Right lobe of liver (tissue), 6 donors: ENCODE data around the gene RHBDL2. TPM values are rescaled to one million over a fixed set of nuclear protein-coding genes. Genes with fewer than 3 reads are reported as not detected.
"Not testable (repeated sequence)": the region's sequence is repeated elsewhere in the genome, so short reads cannot be mapped to it uniquely, and the experiment has no call there.

Experiments used
- ATAC-seq, 4 donors: fragments of 200-7000 bp; cut with Tn5 transposase; one replicate each; pipeline ENCODE4 v1.9.1; 2020; ENCODE audit warnings: mild to moderate bottlenecking in 4 of 4, moderate library complexity in 4 of 4
- DNase-seq, 3 donors: peaks; one replicate each; pipeline ENCODE4 v3.0.0-alpha.2; 2020
- H3K27ac ChIP-seq, 3 donors: fragments of 200-600 bp; one replicate each; pipeline ENCODE4 v1.8.0; 2022
- H3K27me3 ChIP-seq, 2 donors: fragments of 200-600 bp; one replicate each; pipeline ENCODE4 v1.8.0; 2022
- H3K36me3 ChIP-seq, 4 donors: fragments of 200-600 bp; sonication (generic) in 1 of 4; one replicate each; pipeline versions ENCODE4 v1.5.1 to v1.8.0; 2017 to 2022; ENCODE audit warnings: control low read depth in 1 of 4
- H3K4me1 ChIP-seq, 4 donors: fragments of 200-600 bp; sonication (generic) in 1 of 4; one replicate each; pipeline versions ENCODE4 v1.5.1 to v1.8.0; 2017 to 2022; ENCODE audit warnings: control low read depth in 1 of 4
- H3K4me3 ChIP-seq, 3 donors: fragments of 200-600 bp; one replicate each; pipeline ENCODE4 v1.8.0; 2022
- H3K9me3 ChIP-seq, 4 donors: fragments of 200-600 bp; sonication (generic) in 1 of 4; one replicate each; pipeline versions ENCODE4 v1.5.1 to v1.8.0; 2017 to 2022; ENCODE audit warnings: control low read depth in 1 of 4
- CTCF ChIP-seq, 4 donors: fragments of 200-600 bp in 3 of 4; fragments of 450-650 bp in 1 of 4; IDR thresholded peaks; one replicate each; pipeline versions ENCODE4 v1.5.1 to v1.8.0; 2016 to 2022; ENCODE audit warnings: antibody characterized with exemption in 4 of 4, mild to moderate bottlenecking in 2 of 4
- POLR2A ChIP-seq: fragments of 450-650 bp; IDR thresholded peaks from one replicate; pipeline ENCODE4 v1.6.1; 2017; ENCODE audit warnings: antibody characterized with exemption, mild to moderate bottlenecking
- WGBS: methylation state at CpG from one replicate; pipeline ENCODE4 v1.1.6; 2018; ENCODE audit warnings: low coverage, low lambda C conversion rate; ENCODE audit not compliant: insufficient coverage; ENCODE audit errors: missing lambda C conversion rate; 5-methylcytosine and 5-hydroxymethylcytosine counted together
- intact Hi-C, 2 donors: fragments of 100-400 bp; cut with DNase I; formaldehyde crosslinking; loops; one replicate each; pipeline versions ENCODE4 v1.11.2 to v1.14.1; 2022
- total RNA-seq, 6 experiments: library from RNA; depleted of rRNA in 2 of 6; stranded (reverse); fragments of >200 nt in 2 of 6; fragmentation: NEBNext Ultra II Directional in 3 of 6; extraction: Animal tissue kit (Norgen Biotek cat#: 25700) in 3 of 6; gene quantifications; one replicate each; pipeline versions ENCODE4 v1.1.0 to v1.2.4, GENCODE V29; 2016 to 2023
- donor health status: DM: no; HTN: yes; CAD: no.
- donor health status: DM: no; HTN: no; CAD: no.
- donor health status: DM: no; HTN: no; CAD: no.
- donor health status: DM: no; HTN: yes; CAD: no.
- donor health status: DM: no; HTN: yes; CAD: no.

The RHBDL2 gene
- total RNA-seq, 6 experiments from 2014 or later, result 0.12 TPM; not detected in 5

GRCh38 chr1:38852780-38853179 is 88.8 kb downstream of the RHBDL2 start:
- DNase-seq (no peak), ATAC-seq (no peak)
- intact Hi-C loops, result no loop called here
- TF ChIP-seq CTCF (IDR thresholded peaks at IDR 0.05) (no peak), POLR2A (no peak)
- WGBS, result 94% methylated on average over 4 of the region's 4 CpGs
- Histone ChIP-seq H3K9me3 (no peaks in the 10 kb centered on the region), H3K4me1 (peaks cover 0 to 15% (median 2%) of the 10 kb centered on the region in 4 donors), H3K27me3 (no peaks in the 10 kb centered on the region), H3K27ac (no peak overlapping the region), H3K36me3 (peaks cover 0 to 43% (median 13%) of the 10 kb centered on the region in 4 donors), H3K4me3 (no peak overlapping the region)

- peaks cover 0 to 38% (median 17%) of the 10 kb centered on the region in 4 donors for H3K36me3 ChIP-seq
- H3K27me3 ChIP-seq, result no peaks in the 10 kb centered on the region
- DNase-seq (no peak), ATAC-seq (peak in 1 of 4 donors; percentile 38)
- WGBS, result 75% methylated on average over 1 of the region's 1 CpG
- H3K4me3 ChIP-seq, result no peak overlapping the region
- intact Hi-C loops, result no loop called here
- no peaks in the 10 kb centered on the region for H3K9me3 ChIP-seq
- no peak for TF ChIP-seq POLR2A
- no peak for TF ChIP-seq CTCF (IDR thresholded peaks at IDR 0.05)
- H3K27ac ChIP-seq, result no peak overlapping the region
- H3K4me1 ChIP-seq, result peaks cover 0 to 8% (median 0%) of the 10 kb centered on the region in 4 donors
Observed at GRCh38 chr1:38848071-38848470, 93.6 kb downstream of the RHBDL2 start.

- H3K4me1 ChIP-seq, result peaks cover 0 to under 1% (median 0%) of the 10 kb centered on the region in 4 donors
- ATAC-seq, result no peak
- peaks cover 0 to 40% (median 19%) of the 10 kb centered on the region in 4 donors for H3K36me3 ChIP-seq
- H3K4me3 ChIP-seq, result no peak overlapping the region
- intact Hi-C loops, result no loop called here
- TF ChIP-seq CTCF (IDR thresholded peaks at IDR 0.05) (no peak), POLR2A (no peak)
- no peak for DNase-seq
- H3K27ac ChIP-seq, result no peak overlapping the region
- H3K27me3 ChIP-seq, result no peaks in the 10 kb centered on the region
- no peaks in the 10 kb centered on the region for H3K9me3 ChIP-seq
- WGBS, result 92% methylated on average over 3 of the region's 3 CpGs
Observed at GRCh38 chr1:38846210-38846609, 95.4 kb downstream of the RHBDL2 start.

DNA sequence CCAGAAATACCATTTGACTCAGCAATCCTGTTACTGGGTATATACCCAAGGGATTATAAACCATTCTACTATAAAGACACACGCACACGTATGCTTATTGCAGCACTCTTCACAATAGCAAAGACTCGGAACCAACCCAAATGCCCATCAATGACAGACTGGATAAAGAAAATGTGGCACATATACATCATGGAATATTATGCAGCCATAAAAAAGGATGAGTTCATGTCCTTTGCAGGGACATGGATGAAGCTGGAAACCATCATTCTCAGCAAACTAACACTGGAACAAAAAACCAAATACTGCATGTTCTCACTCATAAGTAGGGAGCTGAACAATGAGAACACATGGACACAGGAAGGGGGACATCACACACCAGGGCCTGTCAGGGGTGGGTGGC is 96.5 kb downstream of the RHBDL2 start:
- H3K36me3 ChIP-seq, result peaks cover 0 to 34% (median 15%) of the 10 kb centered on the region in 4 donors

DNA sequence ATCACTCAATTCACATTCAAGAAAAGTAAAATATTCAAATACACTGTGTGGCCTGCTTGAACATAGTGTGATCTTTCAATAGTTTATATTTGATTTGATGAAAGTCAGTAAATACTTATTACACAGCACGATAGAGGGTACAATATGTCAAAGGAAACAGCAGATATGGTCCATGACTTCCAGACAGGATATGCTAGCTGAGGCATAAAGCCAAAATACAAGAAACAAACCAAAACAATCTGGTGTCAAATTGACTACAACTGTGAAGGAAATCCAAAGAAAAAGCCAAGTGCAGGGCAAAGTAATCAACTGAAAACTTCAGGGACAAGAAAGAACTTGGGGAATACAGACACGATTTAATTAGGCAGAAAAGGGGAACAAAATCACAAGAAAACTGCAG is 101.3 kb downstream of the RHBDL2 start:
- Histone ChIP-seq H3K4me1 (no peaks in the 10 kb centered on the region), H3K27ac (no peak overlapping the region), H3K4me3 (no peak overlapping the region), H3K9me3 (no peaks in the 10 kb centered on the region), H3K27me3 (no peaks in the 10 kb centered on the region), H3K36me3 (peaks cover 0 to 49% (median 22%) of the 10 kb centered on the region in 4 donors)
- TF ChIP-seq CTCF (IDR thresholded peaks at IDR 0.05), result no peak
- TF ChIP-seq POLR2A, result no peak
- WGBS, result 46% methylated on average over 2 of the region's 2 CpGs
- DNase-seq, result no peak
- no peak for ATAC-seq
- intact Hi-C loops, result no loop called here

More for the DNA sequence above, 96.5 kb downstream of the RHBDL2 start:
- intact Hi-C loops, H3K4me3 ChIP-seq, H3K27me3 ChIP-seq, H3K27ac ChIP-seq, DNase-seq, H3K9me3 ChIP-seq, ATAC-seq, H3K4me1 ChIP-seq: not testable (repeated sequence)
- 91% methylated on average over 3 of the region's 3 CpGs for WGBS
